ENCODE measurements around the gene SMIM14.
"Not testable (repeated sequence)": the region's sequence is repeated elsewhere in the genome, so short reads cannot be mapped to it uniquely, and the experiment has no call there.

Gene SMIM14

GRCh38 chr4:39542611-39543012, 96.1 kb downstream of the SMIM14 start:
- TF ChIP-seq Cebpa-rat (IDR thresholded peaks at IDR 0.05), result no peak
- no peak overlapping the region for H3K4me3 ChIP-seq
- H3K4me2 ChIP-seq, result peak overlapping the region in 8 of 11 experiments; percentile 15 to 70 (median 53); a peak in 17 of 22 replicates
- no peaks in the 10 kb centered on the region; a peak in 1 of 22 replicates for H4K20me1 ChIP-seq
- peaks cover 4 to 22% (median 15%) of the 10 kb centered on the region in 10 experiments; a peak in 17 of 20 replicates for H3K4me1 ChIP-seq
- H3K9ac ChIP-seq, result 0 out of 22 replicates have a peak overlapping the region, but pooled peaks of 2 of the 11 experiments have one; percentile 7 to 23
- H3K9me3 ChIP-seq (replicated peaks in 1 of 11), result peaks cover 5 to 13% (median 10%) of the 10 kb centered on the region in 11 experiments; a peak in 16 of 22 replicates
- 0 out of 22 replicates have a peak overlapping the region, but pooled peaks of 1 of the 11 experiments have one; percentile 1 for H3K27ac ChIP-seq
- H3K27me3 ChIP-seq, result no peaks in the 10 kb centered on the region
- peaks cover 0 to 11% (median 5%) of the 10 kb centered on the region in 11 experiments; a peak in 7 of 22 replicates for H3K36me3 ChIP-seq

GRCh38 chr4:39541987-39542610, 96.6 kb downstream of the SMIM14 start:
- Histone ChIP-seq H3K9ac (0 out of 22 replicates have a peak overlapping the region, but pooled peaks of 2 of the 11 experiments have one; percentile 7 to 23), H3K9me3 (replicated peaks in 1 of 11) (peaks cover 5 to 13% (median 10%) of the 10 kb centered on the region in 11 experiments; a peak in 16 of 22 replicates), H3K4me2 (peak overlapping the region in 9 of 11 experiments; percentile 15 to 70 (median 53); a peak in 18 of 22 replicates), H3K4me1 (peaks cover 4 to 22% (median 15%) of the 10 kb centered on the region in 10 experiments; a peak in 17 of 20 replicates), H4K20me1 (no peaks in the 10 kb centered on the region; a peak in 1 of 22 replicates), H3K4me3 (no peak overlapping the region), H3K27me3 (no peaks in the 10 kb centered on the region), H3K27ac (0 out of 22 replicates have a peak overlapping the region, but pooled peaks of 1 of the 11 experiments have one; percentile 1), H3K36me3 (peaks cover 0 to 11% (median 5%) of the 10 kb centered on the region in 11 experiments; a peak in 7 of 22 replicates)
- 0 out of 22 replicates have a peak, but pooled peaks of 1 of the 11 experiments have one; percentile 44 for TF ChIP-seq Cebpa-rat (IDR thresholded peaks at IDR 0.05)

- H3K4me1 ChIP-seq, result peaks cover 4 to 22% (median 15%) of the 10 kb centered on the region in 10 experiments; a peak in 17 of 20 replicates
- no peak for TF ChIP-seq Cebpa-rat (IDR thresholded peaks at IDR 0.05)
- no peak overlapping the region for H3K4me3 ChIP-seq
- H3K9me3 ChIP-seq (replicated peaks in 1 of 11), result peaks cover 4 to 16% (median 12%) of the 10 kb centered on the region in 11 experiments; a peak in 21 of 22 replicates
- no peaks in the 10 kb centered on the region for H3K27me3 ChIP-seq
- peaks cover 0 to 15% (median 4%) of the 10 kb centered on the region in 11 experiments; a peak in 13 of 22 replicates for H3K36me3 ChIP-seq
- no peak overlapping the region for H3K9ac ChIP-seq
- H3K4me2 ChIP-seq, result no peak overlapping the region
- no peak overlapping the region for H3K27ac ChIP-seq
- no peaks in the 10 kb centered on the region; a peak in 1 of 22 replicates for H4K20me1 ChIP-seq
Observed at GRCh38 chr4:39539089-39539611, 99.5 kb downstream of the SMIM14 start.

- Histone ChIP-seq H3K4me3 (no peak overlapping the region), H3K27ac (no peak overlapping the region), H3K27me3 (no peaks in the 10 kb centered on the region), H3K36me3 (peaks cover 24 to 45% (median 34%) of the 10 kb centered on the region in 11 experiments; a peak in 20 of 22 replicates), H3K4me1 (peaks cover 0 to 8% (median 2%) of the 10 kb centered on the region in 10 experiments; a peak in 10 of 20 replicates), H3K9ac (no peak overlapping the region), H3K4me2 (no peak overlapping the region), H4K20me1 (no peaks in the 10 kb centered on the region; a peak in 1 of 22 replicates), H3K9me3 (replicated peaks in 1 of 11) (peaks cover 40 to 49% (median 47%) of the 10 kb centered on the region in 11 experiments)
- TF ChIP-seq Cebpa-rat (IDR thresholded peaks at IDR 0.05), result no peak
Observed at GRCh38 chr4:39533541-39533940, 105.1 kb downstream of the SMIM14 start.

- H3K4me2 ChIP-seq, H3K27me3 ChIP-seq, H3K27ac ChIP-seq, H4K20me1 ChIP-seq, H3K4me3 ChIP-seq, H3K9ac ChIP-seq: not testable (repeated sequence)
- peaks cover 24 to 45% (median 34%) of the 10 kb centered on the region in 11 experiments; a peak in 20 of 22 replicates for H3K36me3 ChIP-seq
- peaks cover 0 to 12% (median 9%) of the 10 kb centered on the region in 10 experiments; a peak in 14 of 20 replicates for H3K4me1 ChIP-seq
- peaks cover 40 to 49% (median 47%) of the 10 kb centered on the region in 11 experiments for H3K9me3 ChIP-seq (replicated peaks in 1 of 11)
Observed at GRCh38 chr4:39532237-39532636, 106.4 kb downstream of the SMIM14 start.

GRCh38 chr4:39530682-39531081, 108.0 kb downstream of the SMIM14 start:
- Histone ChIP-seq H3K4me3 (no peak overlapping the region; a peak in 1 of 20 replicates), H3K4me2 (no peak overlapping the region), H4K20me1 (no peaks in the 10 kb centered on the region), H3K9ac (no peak overlapping the region), H3K27me3 (no peaks in the 10 kb centered on the region), H3K36me3 (peaks cover 24 to 45% (median 34%) of the 10 kb centered on the region in 11 experiments; a peak in 20 of 22 replicates), H3K9me3 (replicated peaks in 1 of 11) (peaks cover 40 to 49% (median 47%) of the 10 kb centered on the region in 11 experiments), H3K27ac (no peak overlapping the region), H3K4me1 (peaks cover 8 to 19% (median 18%) of the 10 kb centered on the region in 10 experiments)
- no peak for TF ChIP-seq Cebpa-rat (IDR thresholded peaks at IDR 0.05)

- TF ChIP-seq Cebpa-rat (IDR thresholded peaks at IDR 0.05), result no peak
- peaks cover 24 to 43% (median 34%) of the 10 kb centered on the region in 11 experiments; a peak in 20 of 22 replicates for H3K36me3 ChIP-seq
- H3K27me3 ChIP-seq, result no peaks in the 10 kb centered on the region
- H3K9me3 ChIP-seq (replicated peaks in 1 of 11), result peaks cover 40 to 46% (median 45%) of the 10 kb centered on the region in 11 experiments
- H3K4me2 ChIP-seq, result no peak overlapping the region
- H4K20me1 ChIP-seq, result peaks cover 0 to 6% (median 0%) of the 10 kb centered on the region in 11 experiments; a peak in 2 of 22 replicates
- no peak overlapping the region for H3K4me3 ChIP-seq
- H3K9ac ChIP-seq, result no peak overlapping the region
- peaks cover 11 to 21% (median 20%) of the 10 kb centered on the region in 10 experiments for H3K4me1 ChIP-seq
- H3K27ac ChIP-seq, result no peak overlapping the region
Observed at GRCh38 chr4:39529534-39529933, 109.1 kb downstream of the SMIM14 start.

- H3K9me3 ChIP-seq (replicated peaks in 1 of 11), result peaks cover 30 to 32% (median 31%) of the 10 kb centered on the region in 11 experiments
- H3K36me3 ChIP-seq, result peaks cover 13 to 30% (median 27%) of the 10 kb centered on the region in 11 experiments; a peak in 19 of 22 replicates
- peak overlapping the region; percentile 82 to 91 (median 86) for H3K9ac ChIP-seq
- peak overlapping the region; percentile 82 to 97 (median 89) for H3K4me3 ChIP-seq
- no peak for TF ChIP-seq Cebpa-rat (IDR thresholded peaks at IDR 0.05)
- no peaks in the 10 kb centered on the region for H3K27me3 ChIP-seq
- peak overlapping the region; percentile 81 to 99 (median 92) for H3K4me2 ChIP-seq
- H3K4me1 ChIP-seq, result peaks cover 11 to 21% (median 20%) of the 10 kb centered on the region in 10 experiments
- peaks cover 0 to 10% (median 0%) of the 10 kb centered on the region in 11 experiments; a peak in 4 of 22 replicates for H4K20me1 ChIP-seq
- H3K27ac ChIP-seq, result peak overlapping the region; percentile 60 to 89 (median 81)
Observed at GRCh38 chr4:39528061-39528465, 110.6 kb downstream of the SMIM14 start.
